Heart right ventricle (tissue), 16 donors: ENCODE data around the gene BCL2. TPM values are rescaled to one million over a fixed set of nuclear protein-coding genes. Genes with fewer than 3 reads are reported as not detected.
A peak's percentile ranks its signal among the peaks of the same experiment; 100 is the strongest.

Experiments used
- ATAC-seq, 8 donors: fragments of 200-7000 bp; cut with Tn5 transposase; one replicate each; pipeline ENCODE4 v1.9.1; 2020; ENCODE audit warnings: mild to moderate bottlenecking in 8 of 8, moderate library complexity in 8 of 8, moderate number of reproducible peaks in 1 of 8
- DNase-seq, 2 donors: peaks; one replicate each; pipeline ENCODE4 v3.0.0-alpha.2; 2020
- H3K27ac ChIP-seq, 10 donors: fragments of 200-600 bp; sonication (generic) in 2 of 10; one replicate each; pipeline versions ENCODE4 v1.5.0 to v1.8.0; 2020 to 2022; ENCODE audit warnings: mild to moderate bottlenecking in 3 of 10
- H3K27me3 ChIP-seq, 7 donors: fragments of 200-600 bp; one replicate each; pipeline ENCODE4 v1.8.0; 2021 to 2022; ENCODE audit warnings: mild to moderate bottlenecking in 2 of 7
- H3K36me3 ChIP-seq, 9 donors: fragments of 200-600 bp; sonication (generic) in 1 of 9; one replicate each; pipeline versions ENCODE4 v1.5.0 to v1.8.0; 2020 to 2022; ENCODE audit warnings: mild to moderate bottlenecking in 2 of 9
- H3K4me1 ChIP-seq, 9 donors: fragments of 200-600 bp; sonication (generic) in 1 of 9; one replicate each; pipeline versions ENCODE4 v1.5.0 to v1.8.0; 2020 to 2022; ENCODE audit warnings: mild to moderate bottlenecking in 4 of 9
- H3K4me3 ChIP-seq, 10 donors: fragments of 200-600 bp; sonication (generic) in 2 of 10; one replicate each; pipeline versions ENCODE4 v1.5.0 to v1.8.0; 2020 to 2022; ENCODE audit warnings: mild to moderate bottlenecking in 7 of 10, moderate library complexity in 2 of 10
- H3K9me3 ChIP-seq, 11 donors: fragments of 200-600 bp in 10 of 11; sonication (generic) in 2 of 11; one replicate each; pipeline versions ENCODE4 v1.5.0 to v1.8.0; 2013 to 2022; ENCODE audit warnings: mild to moderate bottlenecking in 2 of 11, control low read depth in 1 of 11, moderate library complexity in 1 of 11
- WGBS, 2 donors: extraction: QIAGEN DNeasy Blood & Tissue Kit; methylation state at CpG; one replicate each; pipeline ENCODE4 v1.1.7; 2013; ENCODE audit warnings: inconsistent platforms in 1 of 2; 5-methylcytosine and 5-hydroxymethylcytosine counted together
- intact Hi-C, 10 donors: fragments of 100-400 bp; cut with DNase I; formaldehyde crosslinking; loops; one replicate each; pipeline versions ENCODE4 v1.11.1 to v1.14.2; 2022
- polyA plus RNA-seq, 2 donors: library from polyadenylated mRNA; stranded (reverse); fragments of 200-250 nt; gene quantifications; one replicate each; pipeline ENCODE4 v1.2.3, GENCODE V29; 2013
- total RNA-seq, 10 donors: library from RNA; stranded (reverse); fragmentation: NEBNext Ultra II Directional in 3 of 10; extraction: Animal tissue kit (Norgen Biotek cat#: 25700) in 3 of 10; gene quantifications; one replicate each; pipeline versions ENCODE4 v1.2.1 to v1.2.4, GENCODE V29; 2021 to 2023
- TF ChIP-seq, protein P1 (sequence below), 9 donors: fragments of 200-600 bp; sonication (generic) in 2 of 9; IDR thresholded peaks; one replicate each; pipeline versions ENCODE4 v1.5.0 to v1.8.0; 2021 to 2022; ENCODE audit warnings: antibody characterized with exemption in 9 of 9, mild to moderate bottlenecking in 5 of 9, moderate library complexity in 1 of 9
- donor health status: Arrhythmogenic right ventricular cardiomyopathy.
- donor health status: ischemic (EF 13 %, LVEDD 7.1; RV severe dilation, severe dysfunction).
- donor health status: healthy with polysubstance abuse.
- donor health status: DM: no; HTN: yes; CAD: no.
- donor health status: DM: no; HTN: no; CAD: no.
- donor health status: ischemic (EF 25% LVEDD 6.9; RV normal size, moderate dysfunction).
- donor health status: ischemic (EF 25% LVEDD 5.7; RV mildly dilated, moderate dysfunction).
- donor health status: healthy.
- donor health status: DM: yes; HTN: yes; CAD: no.
- donor health status: Ischemic cardiomyopathy.
- donor health status: ischemic (EF 35%, LVEDD 5.7; RV mildly dilated, moderate dysfunction).
- donor health status: nonischemic (EF 11% LVEDD 7.7; RV severe dilation, severe dysfunction).
- donor health status: DM: yes; HTN: yes; CAD: no.
- donor health status: PGD.
- donor health status: ischemic (EF 29% LVEDD 5.4; RV normal size, mild dysfunction).
- donor health status: nonischemic (EF 23%, LVEDD 6.1; RV moderate dilation, normal function).

BCL2 gene
- total and polyA plus RNA-seq, 12 donors = 1.5 to 23.1 (median 9.6) TPM

- H3K9me3 ChIP-seq = peaks cover 0 to 26% (median 0%) of the 10 kb centered on the region in 11 donors
- intact Hi-C loops = loop anchor here in 1 of 10 donors (5.0 to 10.0 kb wide), 2 partner anchors 48 to 71 kb away; no protein-coding TSS in a partner anchor
- no peak overlapping the region for H3K4me3 ChIP-seq
- DNase-seq = no peak
- H3K27ac ChIP-seq = no peak overlapping the region
- peaks cover 0 to 29% (median under 1%) of the 10 kb centered on the region in 9 donors for H3K4me1 ChIP-seq
- TF ChIP-seq, protein P1, sequence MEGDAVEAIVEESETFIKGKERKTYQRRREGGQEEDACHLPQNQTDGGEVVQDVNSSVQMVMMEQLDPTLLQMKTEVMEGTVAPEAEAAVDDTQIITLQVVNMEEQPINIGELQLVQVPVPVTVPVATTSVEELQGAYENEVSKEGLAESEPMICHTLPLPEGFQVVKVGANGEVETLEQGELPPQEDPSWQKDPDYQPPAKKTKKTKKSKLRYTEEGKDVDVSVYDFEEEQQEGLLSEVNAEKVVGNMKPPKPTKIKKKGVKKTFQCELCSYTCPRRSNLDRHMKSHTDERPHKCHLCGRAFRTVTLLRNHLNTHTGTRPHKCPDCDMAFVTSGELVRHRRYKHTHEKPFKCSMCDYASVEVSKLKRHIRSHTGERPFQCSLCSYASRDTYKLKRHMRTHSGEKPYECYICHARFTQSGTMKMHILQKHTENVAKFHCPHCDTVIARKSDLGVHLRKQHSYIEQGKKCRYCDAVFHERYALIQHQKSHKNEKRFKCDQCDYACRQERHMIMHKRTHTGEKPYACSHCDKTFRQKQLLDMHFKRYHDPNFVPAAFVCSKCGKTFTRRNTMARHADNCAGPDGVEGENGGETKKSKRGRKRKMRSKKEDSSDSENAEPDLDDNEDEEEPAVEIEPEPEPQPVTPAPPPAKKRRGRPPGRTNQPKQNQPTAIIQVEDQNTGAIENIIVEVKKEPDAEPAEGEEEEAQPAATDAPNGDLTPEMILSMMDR (IDR thresholded peaks at IDR 0.05) = no peak
- peaks cover 0 to 4% (median 0%) of the 10 kb centered on the region in 9 donors for H3K36me3 ChIP-seq
- H3K27me3 ChIP-seq = no peaks in the 10 kb centered on the region
- WGBS, 2 donors = 95 to 97% methylated on average over 6 of the region's 6 CpGs
- no peak for ATAC-seq
Observed at GRCh38 chr18:63225434-63225833, 94.1 kb downstream of the BCL2 start.

GRCh38 chr18:63224630-63225029 lies 94.9 kb downstream of the BCL2 start:
- DNase-seq = no peak
- H3K4me3 ChIP-seq = no peak overlapping the region
- TF ChIP-seq, protein P1 (IDR thresholded peaks at IDR 0.05) = no peak
- peaks cover 0 to 4% (median 0%) of the 10 kb centered on the region in 9 donors for H3K36me3 ChIP-seq
- intact Hi-C loops = loop anchor here in 1 of 10 donors (5.0 to 10.0 kb wide), 2 partner anchors 47 to 70 kb away; no protein-coding TSS in a partner anchor
- H3K9me3 ChIP-seq = peaks cover 0 to 26% (median 0%) of the 10 kb centered on the region in 11 donors
- WGBS, 2 donors = 85 to 88% methylated on average over 2 of the region's 2 CpGs
- no peak overlapping the region for H3K27ac ChIP-seq
- H3K4me1 ChIP-seq = peaks cover 0 to 23% (median 0%) of the 10 kb centered on the region in 9 donors
- H3K27me3 ChIP-seq = no peaks in the 10 kb centered on the region
- peak in 1 of 8 donors; percentile 12 for ATAC-seq

- peaks cover 0 to 26% (median 0%) of the 10 kb centered on the region in 11 donors for H3K9me3 ChIP-seq
- no peak overlapping the region for H3K4me3 ChIP-seq
- TF ChIP-seq, protein P1 (IDR thresholded peaks at IDR 0.05) = no peak
- H3K36me3 ChIP-seq = peaks cover 0 to 4% (median 0%) of the 10 kb centered on the region in 9 donors
- H3K27ac ChIP-seq = no peak overlapping the region
- peaks cover 0 to 21% (median 0%) of the 10 kb centered on the region in 9 donors for H3K4me1 ChIP-seq
- ATAC-seq = no peak
- WGBS, 2 donors = 57 to 68% methylated on average over 2 of the region's 2 CpGs
- DNase-seq = no peak
- intact Hi-C loops = loop anchor here in 1 of 10 donors (10.0 kb wide), 1 partner anchor 69 kb away; no protein-coding TSS in a partner anchor
- no peaks in the 10 kb centered on the region for H3K27me3 ChIP-seq
Observed at GRCh38 chr18:63223837-63224236, 95.7 kb downstream of the BCL2 start.

DNA sequence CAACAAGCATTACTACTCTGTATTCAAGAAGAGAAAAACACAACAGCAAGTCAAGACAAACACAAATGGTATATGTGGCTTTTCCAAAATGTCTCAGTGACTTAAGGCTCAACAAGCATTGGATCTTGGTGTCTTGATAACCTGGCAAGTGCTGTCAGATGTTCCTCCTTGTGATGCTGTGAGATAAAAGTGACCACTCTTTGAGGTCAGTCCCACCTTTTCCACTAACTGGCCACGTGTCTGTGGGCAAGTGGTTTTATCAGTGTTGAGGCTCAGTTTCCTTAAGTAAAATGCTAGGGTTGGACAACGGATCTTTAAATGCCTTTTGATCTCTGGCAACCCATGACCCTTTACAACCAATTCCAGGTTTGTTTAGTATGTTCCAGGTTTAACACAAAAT lies 98.7 kb downstream of the BCL2 start:
- Histone ChIP-seq H3K9me3 (peaks cover 0 to 6% (median 0%) of the 10 kb centered on the region in 11 donors), H3K27ac (no peak overlapping the region), H3K4me1 (peaks cover 0 to 21% (median 0%) of the 10 kb centered on the region in 9 donors), H3K4me3 (no peak overlapping the region), H3K27me3 (no peaks in the 10 kb centered on the region), H3K36me3 (peaks cover 0 to 2% (median 0%) of the 10 kb centered on the region in 9 donors)
- intact Hi-C loops = loop anchor here in 1 of 10 donors (10.0 kb wide), 1 partner anchor 66 kb away; no protein-coding TSS in a partner anchor
- ATAC-seq (no peak), DNase-seq (no peak)
- 48% methylated on average over 2 of the region's 2 CpGs for WGBS, 2 donors
- TF ChIP-seq, protein P1 (IDR thresholded peaks at IDR 0.05) = no peak
